Osteoblast (primary cell): ENCODE measurements around the gene STX1A. TPM values are rescaled to one million over a fixed set of nuclear protein-coding genes. Genes with fewer than 3 reads are reported as not detected.
"Not testable (repeated sequence)": the region's sequence is repeated elsewhere in the genome, so short reads cannot be mapped to it uniquely, and the experiment has no call there.

Experiments used
- DNase-seq: peaks from one replicate; pipeline ENCODE4 v3.0.0; 2011; ENCODE audit warnings: low spot score, mixed read lengths; ENCODE audit not compliant: insufficient read length; ENCODE audit errors: missing footprints
- H2AFZ ChIP-seq: 2 replicates; pipeline ENCODE4 v1.6.0; 2011; ENCODE audit warnings: mild to moderate bottlenecking, low read length
- H3K27ac ChIP-seq: 2 replicates; pipeline ENCODE4 v1.5.1; 2011; ENCODE audit warnings: mild to moderate bottlenecking, low read depth, low read length, moderate library complexity
- H3K27me3 ChIP-seq: 2 replicates; pipeline ENCODE4 v1.6.0; 2012; ENCODE audit warnings: mild to moderate bottlenecking, control low read depth, inconsistent platforms, low read length, moderate library complexity; ENCODE audit not compliant: insufficient read depth
- H3K36me3 ChIP-seq: 2 replicates; pipeline ENCODE4 v1.5.1; 2011; ENCODE audit warnings: mild to moderate bottlenecking, low read length, control low read depth, moderate library complexity; ENCODE audit not compliant: insufficient read depth
- H3K4me1 ChIP-seq: 2 replicates; pipeline ENCODE4 v1.5.1; 2011; ENCODE audit warnings: mild to moderate bottlenecking, low read length, control low read depth, moderate library complexity; ENCODE audit not compliant: insufficient read depth
- H3K4me2 ChIP-seq: 2 replicates; pipeline ENCODE4 v1.6.0; 2011; ENCODE audit warnings: mild to moderate bottlenecking, low read length; ENCODE audit not compliant: insufficient read depth
- H3K4me3 ChIP-seq: fragments of 200-600 bp; sonication (generic); 3 replicates; pipeline ENCODE4 v1.5.1; 2012; ENCODE audit warnings: mild to moderate bottlenecking, low read length, inconsistent platforms; ENCODE audit not compliant: insufficient read depth
- H3K79me2 ChIP-seq: 2 replicates; pipeline ENCODE4 v1.6.0; 2012; ENCODE audit warnings: mild to moderate bottlenecking, low read length, control low read depth, inconsistent platforms; ENCODE audit not compliant: insufficient read depth
- H3K9me3 ChIP-seq: 2 replicates; pipeline ENCODE4 v1.5.1; 2011; ENCODE audit warnings: low read depth, low read length, control low read depth
- H4K20me1 ChIP-seq: 2 replicates; pipeline ENCODE4 v1.6.0; 2012; ENCODE audit warnings: mild to moderate bottlenecking, low read length, control low read depth; ENCODE audit not compliant: insufficient read depth
- CTCF ChIP-seq: IDR thresholded peaks from 2 replicates; pipeline ENCODE4 v1.5.1; 2011; ENCODE audit warnings: mild to moderate bottlenecking, low read depth, low read length, moderate library complexity; ENCODE audit errors: extremely low read depth
- total RNA-seq: library from RNA; depleted of rRNA; stranded (reverse); fragments of >200 nt; gene quantifications from 2 replicates; pipeline ENCODE4 v1.2.3, GENCODE V29; 2012

Gene STX1A
- total RNA-seq, 1 donor: 17.4 TPM

GRCh38 chr7:73678862-73679261, 40.6 kb downstream of the STX1A start:
- TF ChIP-seq CTCF: no peak
- Histone ChIP-seq H4K20me1 (peaks cover 25% of the 10 kb centered on the region), H3K4me3 (no peak overlapping the region), H3K9me3 (no peaks in the 10 kb centered on the region), H3K4me2 (no peak overlapping the region), H3K27me3 (no peaks in the 10 kb centered on the region), H3K4me1 (peaks cover 22% of the 10 kb centered on the region), H3K27ac (no peak overlapping the region), H3K36me3 (peaks cover 12% of the 10 kb centered on the region), H3K79me2 (peaks cover 50% of the 10 kb centered on the region), H2AFZ (no peak overlapping the region)
- DNase-seq: peak; percentile 26

- not testable (repeated sequence) for H3K4me2 ChIP-seq, DNase-seq, H3K27ac ChIP-seq, H3K4me1 ChIP-seq, H3K9me3 ChIP-seq, H2AFZ ChIP-seq, H3K27me3 ChIP-seq, H3K4me3 ChIP-seq
- Histone ChIP-seq H3K36me3 (peaks cover 12% of the 10 kb centered on the region), H3K79me2 (peaks cover 25% of the 10 kb centered on the region), H4K20me1 (peaks cover 17% of the 10 kb centered on the region)
Measured at GRCh38 chr7:73676062-73676461, 43.4 kb downstream of the STX1A start.

- no peak for TF ChIP-seq CTCF
- Histone ChIP-seq H3K4me1 (no peaks in the 10 kb centered on the region), H3K27ac (no peak overlapping the region), H3K27me3 (no peaks in the 10 kb centered on the region), H4K20me1 (peaks cover 9% of the 10 kb centered on the region), H3K9me3 (no peaks in the 10 kb centered on the region), H3K36me3 (peaks cover 10% of the 10 kb centered on the region), H3K4me3 (no peak overlapping the region), H3K79me2 (peaks cover 10% of the 10 kb centered on the region), H2AFZ (no peak overlapping the region), H3K4me2 (no peak overlapping the region)
- DNase-seq: peak; percentile 53
Measured at GRCh38 chr7:73674468-73675124, 44.9 kb downstream of the STX1A start.

GRCh38 chr7:73671857-73672445, 47.5 kb downstream of the STX1A start:
- H3K79me2 ChIP-seq: peaks cover 2% of the 10 kb centered on the region
- H3K9me3 ChIP-seq: no peaks in the 10 kb centered on the region
- H4K20me1 ChIP-seq: peaks cover 4% of the 10 kb centered on the region
- H3K4me1 ChIP-seq: peaks cover 7% of the 10 kb centered on the region
- no peak overlapping the region for H3K4me3 ChIP-seq
- no peaks in the 10 kb centered on the region for H3K36me3 ChIP-seq
- no peak for TF ChIP-seq CTCF
- H3K4me2 ChIP-seq: no peak overlapping the region
- no peak overlapping the region for H3K27ac ChIP-seq
- H3K27me3 ChIP-seq: no peaks in the 10 kb centered on the region
- DNase-seq: peak; percentile 56
- H2AFZ ChIP-seq: no peak overlapping the region
